Adrenal gland (tissue), 12 donors: Measurements from ENCODE around the gene RCAN1. TPM values are rescaled to one million over a fixed set of nuclear protein-coding genes. Genes with fewer than 3 reads are reported as not detected.
"Not testable (repeated sequence)": the region's sequence is repeated elsewhere in the genome, so short reads cannot be mapped to it uniquely, and the experiment has no call there.

Experiments used
- DNase-seq, 7 donors: peaks; one replicate each; pipeline ENCODE4 v3.0.0-alpha.2; 2019 to 2020
- H3K27ac ChIP-seq, 5 donors: fragments of 200-600 bp; sonication (generic) in 4 of 5; 1 replicate in 3 of 5; 2 replicates in 2 of 5; pipeline versions ENCODE4 v1.5.1 to v1.8.0; 2016 to 2020; ENCODE audit warnings: mild to moderate bottlenecking in 1 of 5
- H3K27me3 ChIP-seq: fragments of 200-600 bp; 2 replicates; pipeline ENCODE4 v1.8.0; 2021
- H3K36me3 ChIP-seq, 2 donors: fragments of 200-600 bp; replicated peaks in 1 of 2; 1 replicate in 1 of 2; 2 replicates in 1 of 2; pipeline versions ENCODE4 v1.5.1 to v1.8.0; 2018 to 2022
- H3K4me1 ChIP-seq, 2 donors: fragments of 200-600 bp; replicated peaks in 1 of 2; 1 replicate in 1 of 2; 2 replicates in 1 of 2; pipeline versions ENCODE4 v1.5.1 to v1.8.0; 2018 to 2021
- H3K4me3 ChIP-seq, 4 donors: fragments of 200-600 bp; sonication (generic) in 3 of 4; one replicate each; pipeline ENCODE4 v1.5.1; 2016 to 2018
- H3K9me3 ChIP-seq, 3 donors: fragments of 200-600 bp; sonication (generic) in 1 of 3; replicated peaks in 1 of 3; 1 replicate in 2 of 3; 2 replicates in 1 of 3; pipeline versions ENCODE4 v1.5.1 to v1.8.0; 2016 to 2021
- POLR2A ChIP-seq, 2 donors: fragments of 450-650 bp; IDR thresholded peaks; one replicate each; pipeline ENCODE4 v1.6.1; 2017; ENCODE audit warnings: antibody characterized with exemption in 2 of 2, mild to moderate bottlenecking in 2 of 2, moderate library complexity in 1 of 2
- WGBS, 4 donors: extraction: QIAGEN DNeasy Blood & Tissue Kit in 2 of 4; methylation state at CpG; one replicate each; pipeline versions ENCODE4 v1.1.5 to v1.1.7; 2013 to 2017; 5-methylcytosine and 5-hydroxymethylcytosine counted together
- intact Hi-C, 2 donors: fragments of 100-400 bp; cut with DNase I; formaldehyde crosslinking; loops; one replicate each; pipeline versions ENCODE4 v1.14.1 to v1.15.0; 2022 to 2023
- polyA plus RNA-seq, 3 donors: library from polyadenylated mRNA; stranded (reverse); fragments of 200-250 nt in 2 of 3; fragments of 350-450 nt in 1 of 3; fragmentation: Illumina TruSeq in 1 of 3; extraction: RNeasy Lipid Tissue Mini Kit (QIAGEN cat#74804) in 1 of 3; gene quantifications; one replicate each; pipeline ENCODE4 v1.2.3, GENCODE V29; 2013 to 2014
- total RNA-seq, 9 donors: library from RNA; depleted of rRNA in 4 of 9; stranded (reverse); fragments of >200 nt in 4 of 9; fragments of 120-200 nt in 1 of 9; fragmentation: NEBNext Ultra II Directional in 1 of 9; extraction: Animal tissue kit (Norgen Biotek cat#: 25700) in 1 of 9; gene quantifications; one replicate each; pipeline versions ENCODE4 v1.1.0 to v1.2.4, GENCODE V29; 2013 to 2023
- TF ChIP-seq, protein P1 (sequence below), 6 experiments: fragments of 450-650 bp in 4 of 6; fragments of 200-600 bp in 2 of 6; sonication (generic) in 1 of 6; IDR thresholded peaks; 1 replicate in 5 of 6; 2 replicates in 1 of 6; pipeline versions ENCODE4 v1.5.1 to v1.8.0; 2016 to 2021; ENCODE audit warnings: antibody characterized with exemption in 6 of 6, mild to moderate bottlenecking in 2 of 6, moderate library complexity in 1 of 6
- donor health status: healthy with polysubstance abuse.
- donor health status: Bipolar disorder and iron deficiency.
- donor health status: DM: yes; HTN: yes; CAD: no.
- donor health status: DM: no; HTN: no; CAD: no.
- donor health status: DM: no; HTN: no; CAD: no.
- donor health status: DM: yes; HTN: yes; CAD: no.

Gene RCAN1
- total and polyA plus RNA-seq, 12 donors: 11.5 to 74.4 (median 23.4) TPM

DNA sequence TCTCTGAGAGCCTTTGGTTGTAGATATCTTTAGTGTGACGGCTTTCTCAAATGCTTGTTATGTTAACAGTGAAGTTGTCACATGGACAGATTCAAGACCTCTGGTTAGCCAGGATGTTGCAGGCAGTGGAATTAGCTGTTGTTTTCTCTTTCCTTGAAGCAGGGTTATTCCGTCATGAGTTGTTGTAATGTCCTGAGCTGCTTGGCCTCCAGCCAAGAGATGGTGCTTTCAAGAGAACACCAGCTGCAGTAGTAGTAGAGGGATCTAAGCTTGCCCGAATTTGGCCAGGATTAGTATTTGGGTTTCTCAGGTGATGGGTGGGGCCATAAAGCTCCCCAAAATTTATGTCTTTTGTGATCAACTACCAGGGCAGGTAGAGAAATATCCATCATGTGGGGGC lies 116.3 kb downstream of the RCAN1 start:
- Histone ChIP-seq H3K4me1 (no peaks in the 10 kb centered on the region), H3K9me3 (peaks cover 0 to 15% (median 0%) of the 10 kb centered on the region in 3 donors), H3K27me3 (no peaks in the 10 kb centered on the region), H3K27ac (no peak overlapping the region), H3K36me3 (no peaks in the 10 kb centered on the region), H3K4me3 (no peak overlapping the region)
- intact Hi-C loops: no loop called here
- WGBS, 4 donors: 55 to 59% (median 57%) methylated on average over 3 of the region's 3 CpGs
- no peak for TF ChIP-seq POLR2A (IDR thresholded peaks at IDR 0.05)
- TF ChIP-seq, protein P1, sequence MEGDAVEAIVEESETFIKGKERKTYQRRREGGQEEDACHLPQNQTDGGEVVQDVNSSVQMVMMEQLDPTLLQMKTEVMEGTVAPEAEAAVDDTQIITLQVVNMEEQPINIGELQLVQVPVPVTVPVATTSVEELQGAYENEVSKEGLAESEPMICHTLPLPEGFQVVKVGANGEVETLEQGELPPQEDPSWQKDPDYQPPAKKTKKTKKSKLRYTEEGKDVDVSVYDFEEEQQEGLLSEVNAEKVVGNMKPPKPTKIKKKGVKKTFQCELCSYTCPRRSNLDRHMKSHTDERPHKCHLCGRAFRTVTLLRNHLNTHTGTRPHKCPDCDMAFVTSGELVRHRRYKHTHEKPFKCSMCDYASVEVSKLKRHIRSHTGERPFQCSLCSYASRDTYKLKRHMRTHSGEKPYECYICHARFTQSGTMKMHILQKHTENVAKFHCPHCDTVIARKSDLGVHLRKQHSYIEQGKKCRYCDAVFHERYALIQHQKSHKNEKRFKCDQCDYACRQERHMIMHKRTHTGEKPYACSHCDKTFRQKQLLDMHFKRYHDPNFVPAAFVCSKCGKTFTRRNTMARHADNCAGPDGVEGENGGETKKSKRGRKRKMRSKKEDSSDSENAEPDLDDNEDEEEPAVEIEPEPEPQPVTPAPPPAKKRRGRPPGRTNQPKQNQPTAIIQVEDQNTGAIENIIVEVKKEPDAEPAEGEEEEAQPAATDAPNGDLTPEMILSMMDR (IDR thresholded peaks at IDR 0.05): no peak
- DNase-seq: peak in 2 of 7 donors; percentile 35 to 44

DNA sequence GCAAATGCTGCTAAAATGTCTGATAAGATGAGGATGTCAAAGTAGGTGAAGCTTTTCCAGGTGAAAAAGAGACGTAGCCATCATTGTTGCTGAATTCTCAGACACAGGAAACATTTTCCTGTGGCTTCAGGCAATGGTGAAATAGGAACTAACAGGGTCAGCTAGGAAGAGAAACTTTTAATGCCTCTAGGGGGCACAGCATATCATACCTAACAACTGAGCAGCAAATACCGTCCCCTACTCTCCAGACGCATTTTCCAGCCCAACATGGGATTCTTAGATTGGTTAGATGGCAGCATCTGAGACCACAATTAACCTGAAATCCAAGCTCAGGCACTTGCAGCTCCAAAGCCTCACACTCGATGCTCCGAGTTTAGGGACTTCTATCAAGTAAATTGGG lies 131.1 kb downstream of the RCAN1 start:
- WGBS, 4 donors: no CpG with 5 or more reads among the region's 5 CpGs

DNA sequence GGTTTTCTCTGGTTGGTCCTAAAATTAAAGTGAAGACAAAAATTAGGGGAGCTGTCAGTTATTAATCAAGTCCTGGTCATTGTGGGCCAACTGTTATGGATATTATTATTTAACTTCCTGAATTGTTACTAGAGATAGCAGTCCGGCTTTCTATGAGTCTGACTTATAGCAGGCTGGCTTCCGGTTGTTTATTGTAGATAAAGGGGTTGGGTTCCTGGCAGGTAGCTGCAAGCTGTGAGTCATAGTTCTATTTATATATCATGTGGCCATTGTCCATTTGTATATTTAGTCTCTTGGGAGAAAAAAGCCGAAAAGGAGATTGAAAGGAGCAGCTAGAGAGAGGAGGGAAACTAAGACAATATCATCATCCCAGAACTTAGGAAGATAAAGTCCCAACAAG lies 131.5 kb downstream of the RCAN1 start:
- not testable (repeated sequence) for DNase-seq

More for the DNA sequence above, 131.1 kb downstream of the RCAN1 start:
- H3K4me3 ChIP-seq, H3K4me1 ChIP-seq, intact Hi-C loops, H3K9me3 ChIP-seq, H3K27me3 ChIP-seq, H3K27ac ChIP-seq, H3K36me3 ChIP-seq, DNase-seq: not testable (repeated sequence)

DNA sequence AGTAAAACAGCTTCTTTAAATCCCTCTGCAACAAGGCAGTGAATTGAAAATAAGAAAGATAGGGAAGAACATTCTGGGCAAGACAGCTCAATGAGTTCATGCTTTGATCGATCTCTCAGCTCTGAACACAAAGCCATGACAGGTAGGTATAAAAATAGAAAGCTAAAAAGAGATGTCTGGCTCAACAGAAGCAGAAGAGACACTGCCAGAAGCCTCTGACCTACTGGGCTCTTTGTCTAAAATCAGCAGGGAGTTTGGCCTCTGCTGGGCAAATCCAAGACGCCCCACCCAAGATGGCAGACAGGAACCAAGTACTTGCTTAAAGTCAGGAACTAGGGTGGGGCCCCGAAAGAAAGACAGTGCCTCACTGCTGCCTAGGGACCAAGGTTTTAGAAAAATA lies 147.6 kb downstream of the RCAN1 start:
- H3K4me3 ChIP-seq, H3K36me3 ChIP-seq, H3K27me3 ChIP-seq, H3K4me1 ChIP-seq, H3K27ac ChIP-seq, DNase-seq, intact Hi-C loops, H3K9me3 ChIP-seq: not testable (repeated sequence)
- no CpG with 5 or more reads among the region's 3 CpGs for WGBS, 4 donors

More for the DNA sequence above, 131.5 kb downstream of the RCAN1 start:
- no CpG with 5 or more reads among the region's 3 CpGs for WGBS, 4 donors
- H3K9me3 ChIP-seq, H3K36me3 ChIP-seq, H3K4me3 ChIP-seq, H3K27me3 ChIP-seq, H3K27ac ChIP-seq, H3K4me1 ChIP-seq, intact Hi-C loops: not testable (repeated sequence)

Other genes with a start within 250 kb of the RCAN1 start
- 10 to 100 TPM in 3 of 9 donors, 1 to 10 TPM in 5, not detected in 1; 3.8 to 24.4 (median 8.4) TPM for gene SMIM11, start 239.6 kb downstream of the RCAN1 start, total RNA-seq
- 10 to 100 TPM in 1 of 3 donors, 1 to 10 TPM in 2; 2.3 to 14.6 (median 4.6) TPM for gene SMIM11, start 239.6 kb downstream of the RCAN1 start, polyA plus RNA-seq
- under 1 TPM in 1 of 9 donors, not detected in 8; 0.28 TPM for gene SMIM34, start 191.2 kb downstream of the RCAN1 start, total RNA-seq
- not detected for gene SMIM34, start 191.2 kb downstream of the RCAN1 start, polyA plus RNA-seq
- 1 to 10 TPM in 7 of 9 donors, under 1 TPM in 2; 0.11 to 4.8 (median 2.0) TPM for gene KCNE1, start 102.9 kb downstream of the RCAN1 start, total RNA-seq
- 1 to 10 TPM in 1 of 3 donors, under 1 TPM in 2; 0.37 to 2.3 (median 0.57) TPM for gene KCNE1, start 102.9 kb downstream of the RCAN1 start, polyA plus RNA-seq
- gene CLIC6, start 53.9 kb upstream of the RCAN1 start, total RNA-seq: under 1 TPM in 5 of 9 donors, not detected in 4; 0.07 to 0.41 (median 0.21) TPM
- under 1 TPM in 2 of 3 donors, not detected in 1; 0.24 to 0.32 TPM for gene CLIC6, start 53.9 kb upstream of the RCAN1 start, polyA plus RNA-seq